GM10248 (cell line): ENCODE results near the gene RPAP2.

Experiments
- CTCF ChIA-PET: fragments of 300-600 bp; sonication (Branson Sonifier 250); formaldehyde crosslinking; extraction: SDS; loops from one replicate; lab custom pipeline; 2021; ENCODE audit warnings: antibody characterized with exemption; lab: Yijun Ruan, JAX
- POLR2A ChIA-PET: fragments of 350-650 bp; sonication (Branson Sonifier 250); formaldehyde crosslinking; extraction: SDS; loops from one replicate; lab custom pipeline; 2020; ENCODE audit warnings: antibody characterized with exemption; lab: Yijun Ruan, JAX
- DNase-seq: peaks from one replicate; pipeline ENCODE4 v3.0.0; 2012; ENCODE audit errors: extremely low spot score
- TF ChIP-seq, protein P1 (sequence below): IDR thresholded peaks from 2 replicates; pipeline ENCODE4 v1.5.1; 2012; ENCODE audit warnings: mild to moderate bottlenecking, low read depth; ENCODE audit errors: extremely low read depth, missing control alignments, control extremely low read depth

The RPAP2 gene

DNA sequence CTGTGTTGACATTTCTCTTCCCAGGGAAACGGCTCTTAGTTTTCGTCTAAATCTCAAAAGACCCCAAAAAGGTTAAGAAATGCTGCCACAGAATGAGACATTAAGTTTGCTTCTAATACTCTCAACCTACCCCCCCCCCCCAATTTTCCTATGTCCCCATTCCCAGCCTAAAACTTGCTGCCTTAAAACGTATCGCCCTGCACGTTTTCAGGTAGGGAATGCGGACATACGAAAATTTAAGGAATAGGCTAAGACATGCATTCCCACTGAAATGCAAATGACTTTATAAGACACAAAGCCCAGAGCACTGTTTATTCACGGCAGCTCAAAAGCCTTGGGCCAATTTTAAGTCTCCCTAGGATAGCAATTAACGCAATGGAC, 142.4 kb downstream of the RPAP2 start:
- ChIA-PET CTCF (no interaction called here), POLR2A (no interaction called here)
- no peak for DNase-seq

DNA sequence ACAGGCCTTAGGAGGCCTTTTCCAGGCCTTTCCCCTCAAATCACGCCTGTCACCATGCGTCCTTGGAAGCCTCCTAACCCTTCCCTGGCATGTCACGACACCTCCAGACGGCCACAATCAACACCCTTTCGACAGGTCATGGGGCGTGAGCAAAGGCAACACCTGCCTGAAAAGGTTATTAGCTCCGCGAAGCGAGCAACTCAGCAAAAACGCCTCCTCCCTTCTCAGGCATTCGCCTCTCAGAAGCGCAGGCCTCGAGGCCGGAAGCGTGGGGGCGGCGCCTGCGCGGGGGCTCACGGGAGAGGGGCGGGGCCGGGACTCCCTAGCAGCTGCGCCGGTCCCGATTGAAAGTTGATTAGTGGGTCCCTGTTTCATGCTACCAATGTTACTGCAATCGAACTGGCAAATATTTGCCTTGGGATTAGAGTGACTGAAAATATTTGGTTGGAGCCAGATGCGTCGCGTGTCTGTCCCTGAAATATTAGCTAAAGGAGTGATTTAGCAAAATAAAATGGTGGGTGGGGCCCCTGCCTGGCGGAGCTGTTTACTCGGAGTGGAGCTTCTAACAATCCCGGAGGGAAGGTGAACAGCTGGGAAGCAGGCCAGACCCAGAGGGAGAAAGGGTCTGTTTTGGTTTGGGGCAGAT, 143.0 kb downstream of the RPAP2 start:
- ChIA-PET CTCF (no interaction called here), POLR2A (no interaction called here)
- DNase-seq: no peak
- TF ChIP-seq, protein P1, sequence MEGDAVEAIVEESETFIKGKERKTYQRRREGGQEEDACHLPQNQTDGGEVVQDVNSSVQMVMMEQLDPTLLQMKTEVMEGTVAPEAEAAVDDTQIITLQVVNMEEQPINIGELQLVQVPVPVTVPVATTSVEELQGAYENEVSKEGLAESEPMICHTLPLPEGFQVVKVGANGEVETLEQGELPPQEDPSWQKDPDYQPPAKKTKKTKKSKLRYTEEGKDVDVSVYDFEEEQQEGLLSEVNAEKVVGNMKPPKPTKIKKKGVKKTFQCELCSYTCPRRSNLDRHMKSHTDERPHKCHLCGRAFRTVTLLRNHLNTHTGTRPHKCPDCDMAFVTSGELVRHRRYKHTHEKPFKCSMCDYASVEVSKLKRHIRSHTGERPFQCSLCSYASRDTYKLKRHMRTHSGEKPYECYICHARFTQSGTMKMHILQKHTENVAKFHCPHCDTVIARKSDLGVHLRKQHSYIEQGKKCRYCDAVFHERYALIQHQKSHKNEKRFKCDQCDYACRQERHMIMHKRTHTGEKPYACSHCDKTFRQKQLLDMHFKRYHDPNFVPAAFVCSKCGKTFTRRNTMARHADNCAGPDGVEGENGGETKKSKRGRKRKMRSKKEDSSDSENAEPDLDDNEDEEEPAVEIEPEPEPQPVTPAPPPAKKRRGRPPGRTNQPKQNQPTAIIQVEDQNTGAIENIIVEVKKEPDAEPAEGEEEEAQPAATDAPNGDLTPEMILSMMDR: no peak

More for the DNA sequence above, 142.4 kb downstream of the RPAP2 start:
- TF ChIP-seq, protein P1: no peak

DNA sequence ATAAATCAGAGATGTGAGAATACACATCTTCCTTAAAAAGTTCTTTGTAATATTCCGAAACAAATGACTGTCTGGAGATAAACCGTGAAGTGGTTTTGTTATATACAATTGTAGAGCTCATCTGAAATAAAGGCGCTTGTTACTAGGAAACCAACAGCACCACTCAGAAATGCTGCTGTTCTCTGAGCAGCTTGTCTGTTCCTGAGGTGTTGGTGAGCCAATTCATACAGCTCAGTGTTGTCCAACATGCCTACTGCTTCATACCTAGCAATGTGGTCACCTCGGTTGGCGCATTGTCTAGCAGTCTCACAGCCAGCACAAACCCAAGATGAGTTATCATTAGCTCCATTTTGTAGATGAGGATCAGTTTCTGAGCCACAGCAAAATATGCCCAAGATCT, 143.5 kb downstream of the RPAP2 start:
- no peak for DNase-seq
- CTCF ChIA-PET: no interaction called here

DNA sequence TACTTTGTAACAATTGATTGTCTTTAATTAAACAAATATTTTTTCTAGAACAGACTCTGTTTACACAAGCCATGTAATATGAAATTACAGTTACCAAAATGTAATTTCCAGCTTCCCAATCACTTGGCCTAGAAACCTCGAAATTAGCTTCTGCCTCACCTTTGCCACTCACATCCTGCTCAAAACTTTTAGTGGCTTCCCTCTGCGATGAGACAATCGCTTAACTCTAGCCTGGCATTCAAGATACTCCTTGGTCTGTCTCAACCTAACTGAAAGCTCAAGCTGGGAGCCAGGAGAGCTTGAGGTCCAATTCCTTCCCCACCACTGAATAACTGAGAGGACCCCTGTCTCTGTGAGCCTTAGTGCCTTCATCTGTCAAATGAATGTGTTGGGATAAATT, 145.0 kb downstream of the RPAP2 start:
- TF ChIP-seq, protein P1: no peak
- no peak for DNase-seq
- POLR2A ChIA-PET: no interaction called here
- CTCF ChIA-PET: no interaction called here

More for the DNA sequence above, 143.5 kb downstream of the RPAP2 start:
- POLR2A ChIA-PET: no interaction called here
- TF ChIP-seq, protein P1: no peak

DNA sequence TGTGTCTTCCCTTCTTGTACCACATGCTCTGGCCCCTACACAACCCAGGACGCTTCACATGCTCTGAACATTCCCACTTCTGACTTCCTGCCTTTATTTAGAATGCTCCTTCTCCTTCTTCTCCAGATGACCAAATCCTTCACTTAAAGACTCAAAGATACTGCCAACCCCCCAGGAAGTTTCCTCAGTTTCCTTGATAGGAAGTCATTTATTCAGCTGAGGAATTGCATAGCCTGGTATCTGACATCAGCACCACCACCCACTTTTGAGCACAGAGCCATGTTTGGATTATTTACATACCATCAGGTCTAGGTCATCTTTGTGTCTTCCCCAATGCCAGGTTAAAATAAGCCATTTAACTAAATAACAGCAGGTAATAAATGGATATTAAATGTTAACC, 145.5 kb downstream of the RPAP2 start:
- POLR2A ChIA-PET: no interaction called here
- DNase-seq: no peak
- TF ChIP-seq, protein P1: no peak
- CTCF ChIA-PET: no interaction called here

DNA sequence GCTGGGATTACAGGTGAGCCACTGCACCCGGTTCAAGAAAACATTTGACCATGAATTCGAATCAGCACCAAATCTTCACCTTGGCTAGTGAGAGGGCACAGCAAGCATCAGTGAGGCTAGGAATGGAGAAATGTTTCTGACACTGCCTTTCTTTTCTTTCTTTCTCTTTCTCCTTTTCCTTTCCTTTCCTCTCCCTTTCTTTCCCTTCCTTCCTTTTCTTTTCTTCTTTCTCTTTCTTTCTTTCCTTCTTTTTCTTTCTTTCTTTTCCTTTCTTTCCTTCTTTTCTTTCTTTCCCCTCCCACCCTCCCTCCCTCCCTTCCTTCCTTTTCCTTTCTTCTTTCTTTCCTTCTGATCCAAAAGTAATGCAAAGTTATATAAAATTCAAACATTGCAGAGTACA, 147.0 kb downstream of the RPAP2 start:
- DNase-seq: no peak
- ChIA-PET POLR2A (no interaction called here), CTCF (no interaction called here)
- TF ChIP-seq, protein P1: no peak
